ENCODE results near the gene NPFF.
"Not testable (repeated sequence)": the region's sequence is repeated elsewhere in the genome, so short reads cannot be mapped to it uniquely, and the experiment has no call there.

NPFF gene

GRCh38 chr12:53489242-53489864, 17.9 kb downstream of the NPFF start:
- no peaks in the 10 kb centered on the region for H3K27me3 ChIP-seq (ENCODE audit: control insufficient read depth, insufficient read depth, low read length)
- H3K9me3 ChIP-seq (ENCODE audit: control insufficient read depth, low read length): no peaks in the 10 kb centered on the region
- H3K4me1 ChIP-seq (ENCODE audit: control insufficient read depth, insufficient read depth, low read length): peaks cover 9% of the 10 kb centered on the region
- no peak overlapping the region for H3K4me3 ChIP-seq (ENCODE audit: low read length)
- H3K36me3 ChIP-seq (ENCODE audit: control insufficient read depth, insufficient read depth, low read length): no peaks in the 10 kb centered on the region
- no peak overlapping the region for H3K9ac ChIP-seq (ENCODE audit: low read length)

GRCh38 chr12:53486736-53487487, 20.4 kb downstream of the NPFF start:
- Histone ChIP-seq H3K4me3 (ENCODE audit: low read length) (no peak overlapping the region), H3K9me3 (ENCODE audit: control insufficient read depth, low read length) (no peaks in the 10 kb centered on the region), H3K27me3 (ENCODE audit: control insufficient read depth, insufficient read depth, low read length) (no peaks in the 10 kb centered on the region), H3K9ac (ENCODE audit: low read length) (no peak overlapping the region), H3K4me1 (ENCODE audit: control insufficient read depth, insufficient read depth, low read length) (no peaks in the 10 kb centered on the region), H3K36me3 (ENCODE audit: control insufficient read depth, insufficient read depth, low read length) (peaks cover 6% of the 10 kb centered on the region)

DNA sequence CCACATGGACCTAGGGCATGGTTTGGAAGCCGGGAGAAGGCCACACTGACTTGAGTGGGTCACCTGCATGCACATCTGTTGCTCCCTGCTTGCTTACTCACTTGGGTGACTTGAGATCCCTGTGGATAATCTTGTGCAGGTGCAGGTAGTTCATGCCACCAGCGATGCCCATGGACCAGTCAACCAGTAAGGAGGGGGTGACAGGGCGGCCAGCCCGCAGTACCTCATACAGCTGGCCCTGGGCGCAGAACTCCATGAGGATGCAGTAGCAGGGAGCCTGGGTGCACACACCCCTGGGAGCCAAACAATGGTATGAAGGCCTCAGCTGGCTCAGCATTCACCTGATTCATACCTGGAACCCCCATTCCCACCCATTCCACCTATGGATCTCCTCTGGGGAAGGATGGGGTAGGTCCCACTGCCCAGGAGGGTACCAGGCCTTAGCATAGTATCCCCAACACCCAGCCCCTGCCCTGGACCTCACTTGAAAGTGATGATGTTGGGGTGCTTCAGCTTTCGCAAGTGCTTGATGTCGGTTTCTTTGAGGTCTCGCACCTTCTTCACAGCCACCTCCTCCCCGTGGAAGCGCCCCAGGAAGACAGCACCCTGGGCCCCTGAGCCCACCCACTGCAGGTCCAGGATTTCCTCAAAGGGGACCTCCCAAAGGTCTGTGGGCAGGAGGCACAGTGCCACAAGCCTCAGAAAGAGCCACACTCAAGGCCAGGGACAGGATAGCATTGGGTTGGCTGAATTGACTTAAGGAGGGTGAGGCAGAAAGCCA, 21.1 kb downstream of the NPFF start:
- no peak overlapping the region for H3K9ac ChIP-seq (ENCODE audit: low read length)
- no peaks in the 10 kb centered on the region for H3K27me3 ChIP-seq (ENCODE audit: control insufficient read depth, insufficient read depth, low read length)
- no peak overlapping the region for H3K4me3 ChIP-seq (ENCODE audit: low read length)
- H3K36me3 ChIP-seq (ENCODE audit: control insufficient read depth, insufficient read depth, low read length): peaks cover 10% of the 10 kb centered on the region
- no peaks in the 10 kb centered on the region for H3K9me3 ChIP-seq (ENCODE audit: control insufficient read depth, low read length)
- H3K4me1 ChIP-seq (ENCODE audit: control insufficient read depth, insufficient read depth, low read length): no peaks in the 10 kb centered on the region

- H3K4me3 ChIP-seq (ENCODE audit: low read length): no peak overlapping the region
- H3K36me3 ChIP-seq (ENCODE audit: control insufficient read depth, insufficient read depth, low read length): peaks cover 16% of the 10 kb centered on the region
- H3K27me3 ChIP-seq (ENCODE audit: control insufficient read depth, insufficient read depth, low read length): no peaks in the 10 kb centered on the region
- no peaks in the 10 kb centered on the region for H3K4me1 ChIP-seq (ENCODE audit: control insufficient read depth, insufficient read depth, low read length)
- no peaks in the 10 kb centered on the region for H3K9me3 ChIP-seq (ENCODE audit: control insufficient read depth, low read length)
- H3K9ac ChIP-seq (ENCODE audit: low read length): no peak overlapping the region
Measured at GRCh38 chr12:53484686-53485575, 22.4 kb downstream of the NPFF start.

- Histone ChIP-seq H3K9ac (ENCODE audit: low read length) (no peak overlapping the region), H3K4me3 (ENCODE audit: low read length) (no peak overlapping the region), H3K4me1 (ENCODE audit: control insufficient read depth, insufficient read depth, low read length) (no peaks in the 10 kb centered on the region), H3K27me3 (ENCODE audit: control insufficient read depth, insufficient read depth, low read length) (no peaks in the 10 kb centered on the region), H3K36me3 (ENCODE audit: control insufficient read depth, insufficient read depth, low read length) (peaks cover 20% of the 10 kb centered on the region), H3K9me3 (ENCODE audit: control insufficient read depth, low read length) (no peaks in the 10 kb centered on the region)
Measured at GRCh38 chr12:53483979-53484377, 23.3 kb downstream of the NPFF start.

DNA sequence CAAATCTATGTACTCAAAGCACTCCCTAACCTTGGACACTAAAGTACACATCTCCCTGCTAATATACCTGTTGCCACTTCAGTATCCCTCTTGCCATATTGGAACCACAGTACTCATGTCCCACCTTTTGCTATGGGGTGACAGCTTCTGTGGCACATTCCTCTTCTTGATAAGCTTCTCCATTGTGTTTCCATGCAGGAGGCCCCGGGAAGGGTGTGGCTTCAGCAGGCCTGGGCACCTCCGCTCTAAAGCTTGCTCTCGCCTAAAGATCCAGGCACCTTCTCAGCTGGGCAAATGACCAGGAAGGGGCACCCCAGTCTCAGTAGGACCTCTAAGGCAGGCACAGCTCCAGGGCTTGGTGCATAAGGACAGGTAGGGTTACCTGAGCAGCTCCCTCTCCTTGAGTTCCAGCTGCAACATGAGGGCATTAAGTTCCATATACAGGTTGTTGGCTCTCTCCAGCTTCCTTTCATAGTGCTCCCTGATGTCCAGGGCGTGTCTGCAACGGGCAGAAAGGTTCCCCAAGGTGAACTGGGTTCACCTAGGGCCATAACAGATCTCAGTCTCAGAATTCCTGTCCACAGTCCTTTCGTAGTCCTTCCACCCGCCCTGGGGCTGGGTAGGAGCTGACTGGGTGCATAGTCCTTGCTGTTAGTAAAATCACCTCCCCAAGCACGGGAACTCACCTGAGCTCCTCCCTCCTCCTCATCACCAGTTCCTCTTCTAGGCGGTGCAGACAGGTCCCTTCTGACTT, 23.9 kb downstream of the NPFF start:
- no peak overlapping the region for H3K4me3 ChIP-seq (ENCODE audit: low read length)
- no peak overlapping the region for H3K9ac ChIP-seq (ENCODE audit: low read length)
- H3K4me1 ChIP-seq (ENCODE audit: control insufficient read depth, insufficient read depth, low read length): no peaks in the 10 kb centered on the region
- no peaks in the 10 kb centered on the region for H3K9me3 ChIP-seq (ENCODE audit: control insufficient read depth, low read length)
- H3K27me3 ChIP-seq (ENCODE audit: control insufficient read depth, insufficient read depth, low read length): no peaks in the 10 kb centered on the region
- H3K36me3 ChIP-seq (ENCODE audit: control insufficient read depth, insufficient read depth, low read length): peaks cover 20% of the 10 kb centered on the region

GRCh38 chr12:53482626-53483168, 24.6 kb downstream of the NPFF start:
- Histone ChIP-seq H3K36me3 (ENCODE audit: control insufficient read depth, insufficient read depth, low read length) (peaks cover 20% of the 10 kb centered on the region), H3K4me1 (ENCODE audit: control insufficient read depth, insufficient read depth, low read length) (no peaks in the 10 kb centered on the region), H3K9ac (ENCODE audit: low read length) (no peak overlapping the region)

DNA sequence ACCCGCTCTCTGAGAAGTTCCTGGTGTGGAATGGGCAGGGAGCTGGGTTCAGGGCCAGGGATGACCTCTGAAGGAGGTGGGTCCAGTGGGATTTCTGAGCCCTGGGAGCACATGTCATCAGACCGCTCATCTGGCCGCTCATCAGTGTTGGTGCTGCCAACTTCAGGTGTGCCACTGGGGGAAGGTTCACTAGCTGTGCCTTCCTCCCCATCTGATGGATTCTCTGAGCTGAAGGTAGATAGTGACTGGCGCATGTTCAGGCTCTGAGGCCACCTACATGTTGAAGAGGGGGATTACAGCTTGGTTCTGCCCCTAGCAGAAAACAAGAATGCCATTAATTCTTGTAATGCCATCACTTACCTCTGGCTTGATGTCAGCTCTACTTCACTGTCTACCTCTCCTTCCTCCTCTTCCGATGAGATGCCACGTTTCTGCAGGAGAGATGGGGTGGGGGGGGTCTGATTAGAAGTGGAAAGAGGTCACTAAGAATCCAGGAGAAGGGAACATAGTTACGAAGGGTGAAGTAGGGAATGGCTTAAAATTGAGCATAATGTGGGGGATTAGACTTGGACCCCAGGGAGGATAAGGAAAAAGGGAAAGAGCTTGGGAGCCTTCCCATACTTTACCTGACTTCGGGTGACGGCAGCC, 25.2 kb downstream of the NPFF start:
- peaks cover 20% of the 10 kb centered on the region for H3K36me3 ChIP-seq (ENCODE audit: control insufficient read depth, insufficient read depth, low read length)
- H3K4me3 ChIP-seq (ENCODE audit: low read length): no peak overlapping the region
- no peaks in the 10 kb centered on the region for H3K4me1 ChIP-seq (ENCODE audit: control insufficient read depth, insufficient read depth, low read length)
- H3K9ac ChIP-seq (ENCODE audit: low read length): no peak overlapping the region
- no peaks in the 10 kb centered on the region for H3K27me3 ChIP-seq (ENCODE audit: control insufficient read depth, insufficient read depth, low read length)
- no peaks in the 10 kb centered on the region for H3K9me3 ChIP-seq (ENCODE audit: control insufficient read depth, low read length)

More at GRCh38 chr12:53482626-53483168, 24.6 kb downstream of the NPFF start:
- H3K9me3 ChIP-seq (ENCODE audit: control insufficient read depth, low read length): no peaks in the 10 kb centered on the region
- no peaks in the 10 kb centered on the region for H3K27me3 ChIP-seq (ENCODE audit: control insufficient read depth, insufficient read depth, low read length)
- no peak overlapping the region for H3K4me3 ChIP-seq (ENCODE audit: low read length)

DNA sequence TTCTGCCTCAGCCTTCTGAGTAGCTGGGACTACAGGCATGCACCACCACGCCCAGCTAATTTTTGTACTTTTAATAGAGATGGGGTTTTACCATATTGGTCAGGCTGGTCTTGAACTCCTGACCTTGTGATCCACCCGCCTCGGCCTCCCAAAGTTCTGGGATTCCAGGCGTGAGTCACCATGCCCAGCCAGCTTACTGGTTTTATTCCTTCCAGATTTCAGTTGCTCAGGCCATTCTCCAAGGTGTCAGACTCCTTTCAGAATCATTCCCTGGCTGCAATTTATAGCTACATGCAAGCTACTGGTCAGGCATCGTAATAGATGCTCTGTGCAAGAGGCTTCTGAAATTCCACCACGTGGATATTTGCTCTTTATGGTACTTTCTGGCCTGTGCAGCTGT, 25.8 kb downstream of the NPFF start:
- not testable (repeated sequence) for H3K9ac ChIP-seq (ENCODE audit: low read length); H3K4me3 ChIP-seq (ENCODE audit: low read length); H3K4me1 ChIP-seq (ENCODE audit: control insufficient read depth, insufficient read depth, low read length); H3K9me3 ChIP-seq (ENCODE audit: control insufficient read depth, low read length); H3K27me3 ChIP-seq (ENCODE audit: control insufficient read depth, insufficient read depth, low read length)
- peaks cover 25% of the 10 kb centered on the region for H3K36me3 ChIP-seq (ENCODE audit: control insufficient read depth, insufficient read depth, low read length)

- no peaks in the 10 kb centered on the region for H3K9me3 ChIP-seq (ENCODE audit: control insufficient read depth, low read length)
- no peak overlapping the region for H3K4me3 ChIP-seq (ENCODE audit: low read length)
- H3K4me1 ChIP-seq (ENCODE audit: control insufficient read depth, insufficient read depth, low read length): no peaks in the 10 kb centered on the region
- H3K36me3 ChIP-seq (ENCODE audit: control insufficient read depth, insufficient read depth, low read length): peaks cover 29% of the 10 kb centered on the region
- no peaks in the 10 kb centered on the region for H3K27me3 ChIP-seq (ENCODE audit: control insufficient read depth, insufficient read depth, low read length)
- H3K9ac ChIP-seq (ENCODE audit: low read length): no peak overlapping the region
Measured at GRCh38 chr12:53480491-53481442, 26.5 kb downstream of the NPFF start.
